GM20000 (cell line): Measurements from ENCODE around the gene CTRB1.

Experiments
- DNase-seq: peaks from one replicate; pipeline ENCODE4 v3.0.0; 2012; ENCODE audit warnings: low spot score
- TF ChIP-seq, protein P1 (sequence below): IDR thresholded peaks from 2 replicates; pipeline ENCODE4 v1.5.1; 2012; ENCODE audit warnings: mild to moderate bottlenecking, control low read depth; ENCODE audit errors: extremely low read depth, missing control alignments

Gene CTRB1

GRCh38 chr16:75243667-75244224 lies 25.0 kb downstream of the CTRB1 start:
- no peak for DNase-seq
- TF ChIP-seq, protein P1, sequence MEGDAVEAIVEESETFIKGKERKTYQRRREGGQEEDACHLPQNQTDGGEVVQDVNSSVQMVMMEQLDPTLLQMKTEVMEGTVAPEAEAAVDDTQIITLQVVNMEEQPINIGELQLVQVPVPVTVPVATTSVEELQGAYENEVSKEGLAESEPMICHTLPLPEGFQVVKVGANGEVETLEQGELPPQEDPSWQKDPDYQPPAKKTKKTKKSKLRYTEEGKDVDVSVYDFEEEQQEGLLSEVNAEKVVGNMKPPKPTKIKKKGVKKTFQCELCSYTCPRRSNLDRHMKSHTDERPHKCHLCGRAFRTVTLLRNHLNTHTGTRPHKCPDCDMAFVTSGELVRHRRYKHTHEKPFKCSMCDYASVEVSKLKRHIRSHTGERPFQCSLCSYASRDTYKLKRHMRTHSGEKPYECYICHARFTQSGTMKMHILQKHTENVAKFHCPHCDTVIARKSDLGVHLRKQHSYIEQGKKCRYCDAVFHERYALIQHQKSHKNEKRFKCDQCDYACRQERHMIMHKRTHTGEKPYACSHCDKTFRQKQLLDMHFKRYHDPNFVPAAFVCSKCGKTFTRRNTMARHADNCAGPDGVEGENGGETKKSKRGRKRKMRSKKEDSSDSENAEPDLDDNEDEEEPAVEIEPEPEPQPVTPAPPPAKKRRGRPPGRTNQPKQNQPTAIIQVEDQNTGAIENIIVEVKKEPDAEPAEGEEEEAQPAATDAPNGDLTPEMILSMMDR = no peak

- TF ChIP-seq, protein P1 = no peak
These were observed 25.5 kb downstream of the CTRB1 start for GRCh38 chr16:75244225-75244809.

GRCh38 chr16:75244844-75245758 lies 26.3 kb downstream of the CTRB1 start:
- DNase-seq = peak; percentile 62
- TF ChIP-seq, protein P1 = no peak

More at GRCh38 chr16:75244225-75244809, 25.5 kb downstream of the CTRB1 start:
- DNase-seq = no peak

DNA sequence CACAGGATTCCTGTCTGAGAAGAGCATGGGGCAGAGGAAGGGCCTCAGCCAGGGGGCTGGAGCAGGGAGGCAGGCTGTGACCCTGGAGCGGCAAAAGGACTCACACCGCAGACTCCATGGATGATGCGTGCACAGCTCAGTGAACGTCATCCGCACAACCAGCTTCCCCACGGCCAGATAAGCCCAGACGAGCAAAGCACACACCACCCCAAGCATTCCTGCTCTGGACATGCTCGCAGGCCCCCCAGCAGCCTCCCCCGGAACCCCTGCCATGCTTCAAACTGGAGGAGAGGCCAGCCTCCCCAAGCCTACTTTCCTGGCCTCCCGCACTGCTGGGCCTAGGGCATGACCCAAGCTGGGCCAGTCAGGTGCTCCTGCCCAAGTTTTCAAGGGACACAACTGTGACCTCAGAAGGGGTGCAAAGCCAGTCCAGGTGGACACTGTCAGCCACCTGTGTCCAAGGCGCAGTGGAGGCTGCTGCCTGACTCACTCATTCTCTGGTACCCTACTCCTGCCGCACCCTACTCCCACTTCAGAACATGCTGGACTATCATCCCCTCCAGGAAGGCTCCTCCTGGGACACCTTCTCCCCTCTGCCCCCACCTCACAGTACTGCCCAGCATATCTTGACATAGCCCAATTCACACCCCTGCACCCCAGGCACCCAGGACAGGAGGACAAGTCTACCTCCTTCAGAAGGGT lies 27.9 kb downstream of the CTRB1 start:
- DNase-seq = no peak
- TF ChIP-seq, protein P1 = no peak

DNA sequence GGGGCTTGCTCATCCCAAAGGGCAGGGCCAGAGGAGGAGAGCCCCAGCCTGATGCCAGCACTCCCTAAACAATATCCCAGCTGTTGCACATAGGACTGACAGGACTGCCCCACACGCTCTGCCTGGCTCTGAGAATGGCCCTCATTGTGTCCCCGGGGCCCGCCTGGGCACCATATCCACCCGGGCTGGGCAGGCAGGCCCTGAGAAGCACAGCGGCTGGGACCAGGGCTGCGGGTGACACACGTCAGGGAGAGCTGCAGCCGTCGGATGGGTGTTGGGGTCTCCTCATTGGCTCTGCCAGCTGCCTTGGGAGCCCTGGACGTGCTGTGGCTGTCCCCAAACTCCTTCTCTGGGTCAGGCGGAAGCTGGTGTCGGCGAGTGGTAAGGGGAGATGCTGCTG lies 28.5 kb downstream of the CTRB1 start:
- DNase-seq = no peak
- TF ChIP-seq, protein P1 = no peak

DNA sequence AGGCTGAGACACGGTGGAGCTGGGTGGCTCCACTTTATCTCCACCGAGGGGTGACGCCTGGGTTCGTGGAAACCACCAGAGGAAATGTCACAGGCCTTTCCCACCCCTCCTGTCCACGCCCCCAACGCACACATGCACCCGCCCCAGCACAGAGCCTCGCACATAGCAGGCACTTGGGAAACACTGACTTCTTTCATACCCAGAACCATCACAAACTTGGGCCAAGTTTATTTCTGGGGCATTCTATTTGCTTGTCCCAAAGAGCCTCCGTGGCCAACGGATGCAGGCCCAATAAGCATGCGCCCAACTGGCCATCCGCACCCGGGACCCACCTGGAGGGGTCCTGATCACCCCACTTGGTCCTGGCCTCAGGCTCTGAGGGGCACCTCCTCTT lies 29.4 kb downstream of the CTRB1 start:
- no peak for DNase-seq
- TF ChIP-seq, protein P1 = no peak
